ENCODE measurements around the gene PNLIPRP2.

- no peak for TF ChIP-seq CTCF (IDR thresholded peaks at IDR 0.05; ENCODE audit: insufficient read depth, low read length, poor library complexity, severe bottlenecking)
- no peak for TF ChIP-seq EZH2phosphoT487 (conservative IDR thresholded peaks at IDR 0.05; ENCODE audit: low read length)
These were observed 68.2 kb downstream of the PNLIPRP2 start for GRCh38 chr10:116688741-116689495.
